ENCODE results near the gene CD1D.

The CD1D gene

DNA sequence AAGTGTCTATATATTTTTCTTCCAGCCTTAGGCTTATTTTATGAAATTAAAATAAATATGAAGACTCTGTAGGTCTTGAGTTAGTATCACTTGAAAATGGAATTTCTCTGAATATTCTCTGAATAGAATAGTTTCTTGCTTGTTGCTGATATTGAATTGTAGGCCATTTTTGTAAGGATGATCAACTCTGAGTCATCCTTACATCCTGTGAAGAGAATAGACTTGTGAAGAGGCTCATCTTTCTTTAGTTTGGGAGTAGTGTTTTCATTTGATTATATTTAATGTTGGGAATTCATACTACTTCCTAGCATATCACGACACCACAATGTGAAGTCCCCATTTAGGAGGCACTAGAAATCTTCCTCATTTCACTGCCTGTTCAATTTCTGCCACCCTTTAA is 27.5 kb upstream of the CD1D start:
- Histone ChIP-seq H3K36me3 (replicated peaks; ENCODE audit: low read depth, low read length) (no peaks in the 10 kb centered on the region), H2AFZ (ENCODE audit: low read depth, low read length) (no peak overlapping the region), H3K9me3 (ENCODE audit: insufficient read depth, low read length) (no peaks in the 10 kb centered on the region), H3K79me2 (ENCODE audit: low read length) (no peaks in the 10 kb centered on the region), H3K27me3 (ENCODE audit: low read depth, low read length) (peaks cover 28% of the 10 kb centered on the region; the same call in 1 of the 2 replicates), H4K20me1 (ENCODE audit: insufficient read depth, low read length) (no peaks in the 10 kb centered on the region), H3K4me2 (ENCODE audit: low read length) (peak overlapping the region; percentile 87), H3K4me3 (ENCODE audit: low read length) (peak overlapping the region; percentile 58; the same call in 1 of the 2 replicates), H3K27ac (ENCODE audit: low read length) (peak overlapping the region; percentile 62; the same call in 1 of the 2 replicates), H3K4me1 (ENCODE audit: low read length) (peaks cover 57% of the 10 kb centered on the region), H3K9ac (ENCODE audit: low read length) (no peak overlapping the region)
- TF ChIP-seq, protein P1, sequence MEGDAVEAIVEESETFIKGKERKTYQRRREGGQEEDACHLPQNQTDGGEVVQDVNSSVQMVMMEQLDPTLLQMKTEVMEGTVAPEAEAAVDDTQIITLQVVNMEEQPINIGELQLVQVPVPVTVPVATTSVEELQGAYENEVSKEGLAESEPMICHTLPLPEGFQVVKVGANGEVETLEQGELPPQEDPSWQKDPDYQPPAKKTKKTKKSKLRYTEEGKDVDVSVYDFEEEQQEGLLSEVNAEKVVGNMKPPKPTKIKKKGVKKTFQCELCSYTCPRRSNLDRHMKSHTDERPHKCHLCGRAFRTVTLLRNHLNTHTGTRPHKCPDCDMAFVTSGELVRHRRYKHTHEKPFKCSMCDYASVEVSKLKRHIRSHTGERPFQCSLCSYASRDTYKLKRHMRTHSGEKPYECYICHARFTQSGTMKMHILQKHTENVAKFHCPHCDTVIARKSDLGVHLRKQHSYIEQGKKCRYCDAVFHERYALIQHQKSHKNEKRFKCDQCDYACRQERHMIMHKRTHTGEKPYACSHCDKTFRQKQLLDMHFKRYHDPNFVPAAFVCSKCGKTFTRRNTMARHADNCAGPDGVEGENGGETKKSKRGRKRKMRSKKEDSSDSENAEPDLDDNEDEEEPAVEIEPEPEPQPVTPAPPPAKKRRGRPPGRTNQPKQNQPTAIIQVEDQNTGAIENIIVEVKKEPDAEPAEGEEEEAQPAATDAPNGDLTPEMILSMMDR (IDR thresholded peaks at IDR 0.05; ENCODE audit: low read depth, low read length) = no peak
- TF ChIP-seq EZH2phosphoT487 (IDR thresholded peaks at IDR 0.05; ENCODE audit: low read depth) = no peak

DNA sequence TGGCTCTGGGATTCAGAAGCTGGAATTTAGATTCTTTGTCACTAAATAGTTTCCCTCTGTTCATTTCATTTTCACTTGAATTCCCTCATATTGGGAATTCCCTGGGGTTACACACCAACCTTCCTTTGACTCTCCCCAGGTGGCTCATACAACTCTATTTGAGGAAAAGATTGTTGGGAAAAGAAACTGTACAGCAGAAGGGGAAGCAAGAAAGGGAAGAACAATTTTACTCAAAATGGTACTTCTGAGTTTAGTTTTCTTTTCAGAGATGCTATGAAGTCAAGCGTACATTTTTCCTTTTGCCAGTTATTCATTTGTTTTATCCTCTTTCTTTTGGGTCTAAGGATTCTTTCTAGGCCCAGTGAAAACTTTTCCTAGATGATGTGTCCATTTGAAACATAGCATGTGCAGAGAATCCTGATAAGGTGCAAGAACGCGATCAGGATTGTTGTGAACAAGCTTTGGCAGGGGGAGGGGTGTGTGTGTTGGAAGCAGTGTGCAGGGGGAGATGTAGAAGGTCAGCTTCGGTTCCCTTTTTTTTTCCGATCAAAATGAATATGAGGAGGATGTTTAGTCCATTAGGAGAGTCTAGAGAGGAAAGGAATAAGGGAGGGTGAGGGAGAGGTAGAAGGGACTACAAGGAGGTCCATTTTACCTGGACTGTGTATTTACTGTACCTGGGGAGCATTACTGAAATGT is 26.8 kb upstream of the CD1D start:
- H3K4me3 ChIP-seq (ENCODE audit: low read length) = peak overlapping the region; percentile 58
- H2AFZ ChIP-seq (ENCODE audit: low read depth, low read length) = no peak overlapping the region
- H3K4me1 ChIP-seq (ENCODE audit: low read length) = peaks cover 51% of the 10 kb centered on the region
- peaks cover 32% of the 10 kb centered on the region; the same call in 1 of the 2 replicates for H3K27me3 ChIP-seq (ENCODE audit: low read depth, low read length)
- no peaks in the 10 kb centered on the region for H3K79me2 ChIP-seq (ENCODE audit: low read length)
- H4K20me1 ChIP-seq (ENCODE audit: insufficient read depth, low read length) = no peaks in the 10 kb centered on the region
- TF ChIP-seq, protein P1 (IDR thresholded peaks at IDR 0.05; ENCODE audit: low read depth, low read length) = no peak
- TF ChIP-seq EZH2phosphoT487 (IDR thresholded peaks at IDR 0.05; ENCODE audit: low read depth) = peak; percentile 84
- H3K36me3 ChIP-seq (replicated peaks; ENCODE audit: low read depth, low read length) = no peaks in the 10 kb centered on the region
- peak overlapping the region; percentile 87 for H3K4me2 ChIP-seq (ENCODE audit: low read length)
- H3K27ac ChIP-seq (ENCODE audit: low read length) = peak overlapping the region; percentile 62
- no peaks in the 10 kb centered on the region for H3K9me3 ChIP-seq (ENCODE audit: insufficient read depth, low read length)
- H3K9ac ChIP-seq (ENCODE audit: low read length) = no peak overlapping the region

GRCh38 chr1:158154501-158154900 is 26.2 kb upstream of the CD1D start:
- H3K4me3 ChIP-seq (ENCODE audit: low read length) = peak overlapping the region; percentile 58
- no peaks in the 10 kb centered on the region for H3K79me2 ChIP-seq (ENCODE audit: low read length)
- no peaks in the 10 kb centered on the region for H3K9me3 ChIP-seq (ENCODE audit: insufficient read depth, low read length)
- H3K36me3 ChIP-seq (replicated peaks; ENCODE audit: low read depth, low read length) = no peaks in the 10 kb centered on the region
- H4K20me1 ChIP-seq (ENCODE audit: insufficient read depth, low read length) = no peaks in the 10 kb centered on the region
- TF ChIP-seq, protein P1 (IDR thresholded peaks at IDR 0.05; ENCODE audit: low read depth, low read length) = no peak
- TF ChIP-seq EZH2phosphoT487 (IDR thresholded peaks at IDR 0.05; ENCODE audit: low read depth) = no peak
- peak overlapping the region; percentile 87 for H3K4me2 ChIP-seq (ENCODE audit: low read length)
- H3K4me1 ChIP-seq (ENCODE audit: low read length) = peaks cover 45% of the 10 kb centered on the region
- H3K27me3 ChIP-seq (ENCODE audit: low read depth, low read length) = peaks cover 35% of the 10 kb centered on the region
- no peak overlapping the region for H2AFZ ChIP-seq (ENCODE audit: low read depth, low read length)
- H3K27ac ChIP-seq (ENCODE audit: low read length) = peak overlapping the region; percentile 62
- H3K9ac ChIP-seq (ENCODE audit: low read length) = no peak overlapping the region

DNA sequence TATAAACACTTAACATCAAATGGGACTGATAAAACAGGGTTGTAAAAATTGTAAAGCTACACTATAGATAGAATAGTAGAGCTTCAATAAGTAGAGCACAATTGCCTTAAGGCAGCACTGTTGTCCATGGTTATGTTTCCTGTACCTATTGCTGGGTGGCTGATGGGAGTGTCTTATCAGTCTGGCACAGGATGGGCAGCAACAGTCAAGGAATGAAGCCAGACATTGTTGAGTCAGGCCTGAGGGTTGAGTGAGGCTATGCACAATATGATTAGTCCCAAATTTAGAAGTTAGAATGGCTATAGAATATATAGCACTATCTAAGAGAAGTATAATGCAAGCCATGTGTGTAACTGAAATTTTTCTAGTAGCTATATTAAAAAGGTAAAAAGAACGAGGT is 25.0 kb upstream of the CD1D start:
- no peak for TF ChIP-seq EZH2phosphoT487 (IDR thresholded peaks at IDR 0.05; ENCODE audit: low read depth)
- TF ChIP-seq, protein P1 (IDR thresholded peaks at IDR 0.05; ENCODE audit: low read depth, low read length) = no peak
- H3K4me3 ChIP-seq (ENCODE audit: low read length) = no peak overlapping the region
- no peak overlapping the region for H3K9ac ChIP-seq (ENCODE audit: low read length)
- H3K4me1 ChIP-seq (ENCODE audit: low read length) = peaks cover 46% of the 10 kb centered on the region
- no peak overlapping the region for H2AFZ ChIP-seq (ENCODE audit: low read depth, low read length)
- H3K27me3 ChIP-seq (ENCODE audit: low read depth, low read length) = peaks cover 46% of the 10 kb centered on the region
- no peak overlapping the region for H3K27ac ChIP-seq (ENCODE audit: low read length)
- no peaks in the 10 kb centered on the region for H3K9me3 ChIP-seq (ENCODE audit: insufficient read depth, low read length)
- no peak overlapping the region for H3K4me2 ChIP-seq (ENCODE audit: low read length)
- no peaks in the 10 kb centered on the region for H4K20me1 ChIP-seq (ENCODE audit: insufficient read depth, low read length)
- H3K36me3 ChIP-seq (replicated peaks; ENCODE audit: low read depth, low read length) = no peaks in the 10 kb centered on the region
- H3K79me2 ChIP-seq (ENCODE audit: low read length) = no peaks in the 10 kb centered on the region
